ENCODE measurements around the gene ITGBL1.

DNA sequence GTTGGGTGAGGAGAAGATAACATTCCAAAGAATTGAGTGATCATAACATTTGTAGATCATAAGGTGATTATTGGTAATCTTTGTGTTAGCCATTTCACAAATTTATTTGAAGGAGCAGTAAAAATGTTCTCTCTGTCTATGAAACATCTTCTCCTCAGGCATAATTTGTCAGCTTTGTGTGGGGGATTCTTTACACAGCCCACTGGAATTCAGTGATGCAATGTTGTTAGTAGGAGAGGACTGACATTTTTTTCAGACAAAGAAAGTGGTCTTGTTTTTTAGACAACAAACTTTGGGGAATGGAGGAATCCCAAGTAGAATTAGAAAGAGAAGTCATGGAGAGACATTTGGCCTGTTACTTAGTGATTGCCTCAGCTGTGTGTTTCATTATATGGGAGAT, 100.3 kb downstream of the ITGBL1 start:
- no peak for TF ChIP-seq POLR2A (IDR thresholded peaks at IDR 0.05)
- TF ChIP-seq, protein P1, sequence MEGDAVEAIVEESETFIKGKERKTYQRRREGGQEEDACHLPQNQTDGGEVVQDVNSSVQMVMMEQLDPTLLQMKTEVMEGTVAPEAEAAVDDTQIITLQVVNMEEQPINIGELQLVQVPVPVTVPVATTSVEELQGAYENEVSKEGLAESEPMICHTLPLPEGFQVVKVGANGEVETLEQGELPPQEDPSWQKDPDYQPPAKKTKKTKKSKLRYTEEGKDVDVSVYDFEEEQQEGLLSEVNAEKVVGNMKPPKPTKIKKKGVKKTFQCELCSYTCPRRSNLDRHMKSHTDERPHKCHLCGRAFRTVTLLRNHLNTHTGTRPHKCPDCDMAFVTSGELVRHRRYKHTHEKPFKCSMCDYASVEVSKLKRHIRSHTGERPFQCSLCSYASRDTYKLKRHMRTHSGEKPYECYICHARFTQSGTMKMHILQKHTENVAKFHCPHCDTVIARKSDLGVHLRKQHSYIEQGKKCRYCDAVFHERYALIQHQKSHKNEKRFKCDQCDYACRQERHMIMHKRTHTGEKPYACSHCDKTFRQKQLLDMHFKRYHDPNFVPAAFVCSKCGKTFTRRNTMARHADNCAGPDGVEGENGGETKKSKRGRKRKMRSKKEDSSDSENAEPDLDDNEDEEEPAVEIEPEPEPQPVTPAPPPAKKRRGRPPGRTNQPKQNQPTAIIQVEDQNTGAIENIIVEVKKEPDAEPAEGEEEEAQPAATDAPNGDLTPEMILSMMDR (IDR thresholded peaks at IDR 0.05): no peak

All from lower leg skin (tissue), 3 donors.